GM12892 (cell line): Measurements from ENCODE around the gene KLHL25.

ENCODE experiments used
- POLR2A ChIP-seq: IDR thresholded peaks from 2 replicates; pipeline ENCODE4 v1.6.1; 2011; ENCODE audit warnings: low read depth, low read length, control low read depth
- POLR2AphosphoS5 ChIP-seq: IDR thresholded peaks from 2 replicates; pipeline ENCODE4 v1.6.1; 2011; ENCODE audit warnings: low read depth, low read length, control low read depth
- TAF1 ChIP-seq: IDR thresholded peaks from 2 replicates; pipeline ENCODE4 v1.6.1; 2011; ENCODE audit warnings: low read depth, mild to moderate bottlenecking, control low read depth, low read length, borderline replicate concordance

- TF ChIP-seq TAF1: no peak
- no peak for TF ChIP-seq POLR2AphosphoS5
- no peak for TF ChIP-seq POLR2A
Observed at GRCh38 chr15:85746641-85747040, 48.1 kb downstream of the KLHL25 start.
